ENCODE data around the gene TP53TG5.

DNA sequence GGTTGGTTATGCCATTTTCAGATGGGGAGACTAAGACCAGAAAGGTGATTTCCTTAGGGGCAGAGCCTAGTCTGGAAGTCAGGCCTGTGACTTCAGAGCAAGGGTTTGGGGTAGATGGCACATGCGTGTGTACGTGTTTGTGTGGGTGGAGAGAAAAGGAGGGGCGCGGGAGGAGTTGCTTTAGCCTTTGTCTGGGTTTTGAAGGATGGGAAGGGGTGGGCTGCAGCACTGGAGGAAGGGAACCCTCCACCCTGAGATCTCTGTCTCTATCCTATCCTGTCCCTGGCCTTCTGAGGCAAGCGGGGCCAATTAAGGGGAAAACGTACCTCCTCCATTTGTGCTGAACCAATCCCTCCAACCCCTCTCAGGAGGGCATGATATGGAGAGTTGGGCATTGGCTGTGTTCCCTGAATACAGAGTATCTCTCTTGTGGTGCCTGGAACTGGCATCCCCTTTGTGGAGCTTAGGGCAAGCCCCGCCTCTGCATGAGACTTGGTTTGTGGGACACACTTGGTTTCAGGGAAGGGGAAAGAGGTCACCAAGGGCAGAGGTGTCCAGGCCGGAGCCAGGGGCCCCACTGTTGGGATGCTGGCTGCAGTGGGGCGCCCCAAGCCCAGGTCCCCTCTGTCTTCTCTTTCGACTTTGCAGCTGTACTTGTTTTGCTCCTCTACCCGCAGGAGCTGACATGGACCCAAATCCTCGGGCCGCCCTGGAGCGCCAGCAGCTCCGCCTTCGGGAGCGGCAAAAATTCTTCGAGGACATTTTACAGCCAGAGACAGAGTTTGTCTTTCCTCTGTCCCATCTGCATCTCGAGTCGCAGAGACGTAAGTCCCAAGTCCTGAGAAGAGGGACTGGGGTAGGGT is 29.9 kb upstream of the TP53TG5 start, which contains the start of gene DBNDD2:
- TF ChIP-seq, protein P1, sequence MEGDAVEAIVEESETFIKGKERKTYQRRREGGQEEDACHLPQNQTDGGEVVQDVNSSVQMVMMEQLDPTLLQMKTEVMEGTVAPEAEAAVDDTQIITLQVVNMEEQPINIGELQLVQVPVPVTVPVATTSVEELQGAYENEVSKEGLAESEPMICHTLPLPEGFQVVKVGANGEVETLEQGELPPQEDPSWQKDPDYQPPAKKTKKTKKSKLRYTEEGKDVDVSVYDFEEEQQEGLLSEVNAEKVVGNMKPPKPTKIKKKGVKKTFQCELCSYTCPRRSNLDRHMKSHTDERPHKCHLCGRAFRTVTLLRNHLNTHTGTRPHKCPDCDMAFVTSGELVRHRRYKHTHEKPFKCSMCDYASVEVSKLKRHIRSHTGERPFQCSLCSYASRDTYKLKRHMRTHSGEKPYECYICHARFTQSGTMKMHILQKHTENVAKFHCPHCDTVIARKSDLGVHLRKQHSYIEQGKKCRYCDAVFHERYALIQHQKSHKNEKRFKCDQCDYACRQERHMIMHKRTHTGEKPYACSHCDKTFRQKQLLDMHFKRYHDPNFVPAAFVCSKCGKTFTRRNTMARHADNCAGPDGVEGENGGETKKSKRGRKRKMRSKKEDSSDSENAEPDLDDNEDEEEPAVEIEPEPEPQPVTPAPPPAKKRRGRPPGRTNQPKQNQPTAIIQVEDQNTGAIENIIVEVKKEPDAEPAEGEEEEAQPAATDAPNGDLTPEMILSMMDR (conservative IDR thresholded peaks at IDR 0.05; ENCODE audit: low read depth, low read length), result no peak
- TF ChIP-seq EZH2 (IDR thresholded peaks at IDR 0.05; ENCODE audit: low read length, unreplicated experiment) (no peak), EZH2phosphoT487 (IDR thresholded peaks at IDR 0.05; ENCODE audit: borderline replicate concordance, low read length) (no peak)
